ENCODE data around the gene BCL2. TPM values are rescaled to one million over a fixed set of nuclear protein-coding genes. Genes with fewer than 3 reads are reported as not detected.

BCL2 gene
- total and polyA plus RNA-seq, 2 donors from 2014 or later, result 6.0 to 39.2 TPM

DNA sequence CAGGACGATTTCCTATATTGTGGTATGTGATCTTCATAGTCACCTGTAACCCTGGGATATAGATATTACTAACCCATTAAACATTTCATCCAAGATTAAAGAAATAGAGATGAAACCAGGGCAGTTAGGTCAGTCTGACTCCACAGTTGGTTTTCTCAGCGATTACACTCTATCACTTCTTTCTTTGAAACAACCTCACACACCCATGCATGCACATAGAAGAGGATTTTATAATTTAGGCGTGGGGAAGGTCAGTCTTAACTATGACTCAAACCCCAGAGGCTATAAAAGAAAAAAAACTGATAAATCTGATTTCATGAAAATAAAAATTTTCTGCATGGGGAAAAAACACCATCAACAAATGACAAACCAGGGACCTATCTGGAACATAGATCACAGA is 54.2 kb downstream of the BCL2 start:
- FAIRE-seq, result no peak
- H3K27ac ChIP-seq (ENCODE audit: low read depth in 2 of 2, low read length in 2 of 2), result no peak overlapping the region

DNA sequence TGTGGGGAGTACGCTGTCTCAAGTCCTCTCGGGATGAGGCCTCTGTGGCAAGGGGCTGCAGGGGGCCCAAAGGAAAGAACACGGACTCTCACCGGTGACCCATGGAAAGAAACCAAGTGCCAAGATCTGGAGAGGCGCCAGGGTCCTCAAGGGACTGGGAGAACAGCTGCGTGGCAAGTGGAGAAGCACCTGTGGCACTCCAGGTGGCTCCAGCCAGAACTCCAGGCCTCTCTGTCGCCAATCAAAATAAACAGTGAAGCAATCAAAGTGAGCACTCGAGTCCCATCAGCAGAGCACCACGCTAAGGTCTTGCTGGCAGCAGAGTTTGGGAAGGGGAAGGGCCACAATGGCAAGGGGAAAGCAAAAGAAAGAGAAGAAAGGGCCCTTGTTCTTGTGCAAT is 54.7 kb downstream of the BCL2 start:
- H3K4me1 ChIP-seq (ENCODE audit: control insufficient read depth in 2 of 3, insufficient read depth in 2 of 3, low read depth in 1 of 3, low read length in 3 of 3), result peaks cover 4 to 10% (median 7%) of the 10 kb centered on the region in 3 donors
- no peaks in the 10 kb centered on the region for H3K9me3 ChIP-seq (ENCODE audit: control insufficient read depth in 2 of 3, insufficient read depth in 1 of 3, low read length in 3 of 3)
- FAIRE-seq (no peak), DNase-seq (no peak)
- no peaks in the 10 kb centered on the region for H3K36me3 ChIP-seq (ENCODE audit: control insufficient read depth in 2 of 3, insufficient read depth in 3 of 3, low read length in 3 of 3)
- no peak for TF ChIP-seq CTCF (IDR thresholded peaks at IDR 0.05; ENCODE audit: borderline replicate concordance, extremely low read depth, insufficient read depth)
- no peak overlapping the region for H3K9ac ChIP-seq (ENCODE audit: low read length in 3 of 3)
- no peak overlapping the region for H3K4me3 ChIP-seq (ENCODE audit: low read length in 3 of 3)
- no peaks in the 10 kb centered on the region for H3K27me3 ChIP-seq (ENCODE audit: control insufficient read depth, insufficient read depth, low read length)
- intact Hi-C loops (cut with DNase I), result no loop called here
- H3K27ac ChIP-seq (ENCODE audit: low read depth in 2 of 2, low read length in 2 of 2), result no peak overlapping the region

More for the DNA sequence above, 54.2 kb downstream of the BCL2 start:
- H3K9me3 ChIP-seq (ENCODE audit: control insufficient read depth in 2 of 3, insufficient read depth in 1 of 3, low read length in 3 of 3), result no peaks in the 10 kb centered on the region
- DNase-seq, result no peak
- H3K27me3 ChIP-seq (ENCODE audit: control insufficient read depth, insufficient read depth, low read length), result no peaks in the 10 kb centered on the region
- no peaks in the 10 kb centered on the region for H3K36me3 ChIP-seq (ENCODE audit: control insufficient read depth in 2 of 3, insufficient read depth in 3 of 3, low read length in 3 of 3)
- H3K4me3 ChIP-seq (ENCODE audit: low read length in 3 of 3), result no peak overlapping the region
- TF ChIP-seq CTCF (IDR thresholded peaks at IDR 0.05; ENCODE audit: borderline replicate concordance, extremely low read depth, insufficient read depth), result no peak
- intact Hi-C loops (cut with DNase I), result no loop called here
- H3K4me1 ChIP-seq (ENCODE audit: control insufficient read depth in 2 of 3, insufficient read depth in 2 of 3, low read depth in 1 of 3, low read length in 3 of 3), result peaks cover 4 to 7% (median 7%) of the 10 kb centered on the region in 3 donors
- H3K9ac ChIP-seq (ENCODE audit: low read length in 3 of 3), result no peak overlapping the region

GRCh38 chr18:63263444-63263843 is 56.1 kb downstream of the BCL2 start:
- no peak for TF ChIP-seq CTCF (IDR thresholded peaks at IDR 0.05; ENCODE audit: borderline replicate concordance, extremely low read depth, insufficient read depth)
- DNase-seq (no peak), FAIRE-seq (no peak)
- H3K36me3 ChIP-seq (ENCODE audit: control insufficient read depth in 2 of 3, insufficient read depth in 3 of 3, low read length in 3 of 3), result no peaks in the 10 kb centered on the region
- intact Hi-C loops (cut with DNase I), result no loop called here
- H3K4me3 ChIP-seq (ENCODE audit: low read length in 3 of 3), result no peak overlapping the region
- H3K9me3 ChIP-seq (ENCODE audit: control insufficient read depth in 2 of 3, insufficient read depth in 1 of 3, low read length in 3 of 3), result no peaks in the 10 kb centered on the region
- H3K27ac ChIP-seq (ENCODE audit: low read depth in 2 of 2, low read length in 2 of 2), result no peak overlapping the region
- H3K4me1 ChIP-seq (ENCODE audit: control insufficient read depth in 2 of 3, insufficient read depth in 2 of 3, low read depth in 1 of 3, low read length in 3 of 3), result peaks cover 4 to 9% (median 7%) of the 10 kb centered on the region in 3 donors
- H3K9ac ChIP-seq (ENCODE audit: low read length in 3 of 3), result no peak overlapping the region
- H3K27me3 ChIP-seq (ENCODE audit: control insufficient read depth, insufficient read depth, low read length), result no peaks in the 10 kb centered on the region
